ENCODE results near the gene JADE1. TPM values are rescaled to one million over a fixed set of nuclear protein-coding genes. Genes with fewer than 3 reads are reported as not detected.

Gene JADE1
- total and polyA plus RNA-seq, 2 of the 13 experiments (the other 11 are each of a cell fraction or from before 2014, with no cell fraction given) = 5.4 to 19.3 TPM

- TF ChIP-seq GRHL1 (CRISPR knock-in tag; conservative IDR thresholded peaks at IDR 0.05) = no peak
- no peak for TF ChIP-seq AKAP8 (CRISPR knock-in tag; IDR thresholded peaks at IDR 0.05)
- peak; percentile 27 for TF ChIP-seq ZNF883 (CRISPR knock-in tag; IDR thresholded peaks at IDR 0.05; ENCODE audit: not compliant biosample characterization)
- no peak for TF ChIP-seq NONO (IDR thresholded peaks at IDR 0.05)
- peak; percentile 83 for TF ChIP-seq NONO (CRISPR knock-in tag; conservative IDR thresholded peaks at IDR 0.05)
- TF ChIP-seq ZNF773 (CRISPR knock-in tag; IDR thresholded peaks at IDR 0.05; ENCODE audit: borderline replicate concordance) = no peak
- TF ChIP-seq PHF8 (CRISPR knock-in tag; IDR thresholded peaks at IDR 0.05) = peak; percentile 75
- TF ChIP-seq THYN1 (CRISPR knock-in tag; IDR thresholded peaks at IDR 0.05; ENCODE audit: borderline replicate concordance, low read depth) = no peak
- no peak for TF ChIP-seq SP2 (CRISPR knock-in tag; IDR thresholded peaks at IDR 0.05)
- no peak for TF ChIP-seq SMAD1 (CRISPR knock-in tag; IDR thresholded peaks at IDR 0.05; ENCODE audit: borderline replicate concordance, low read depth)
- no peak for TF ChIP-seq POLR2AphosphoS2 (IDR thresholded peaks at IDR 0.05; ENCODE audit: low read depth, low read length)
- TF ChIP-seq HOXA7 (CRISPR knock-in tag; IDR thresholded peaks at IDR 0.05) = no peak
- TF ChIP-seq ERF (CRISPR knock-in tag; IDR thresholded peaks at IDR 0.05) = peak; percentile 49
- TF ChIP-seq KLF15 (CRISPR knock-in tag; IDR thresholded peaks at IDR 0.05; ENCODE audit: borderline replicate concordance) = peak; percentile 26; the same call in 1 of the 2 replicates
- no peak for TF ChIP-seq ZNF441 (CRISPR knock-in tag; IDR thresholded peaks at IDR 0.05; ENCODE audit: borderline replicate concordance)
- no peak for TF ChIP-seq ZNF362 (CRISPR knock-in tag; IDR thresholded peaks at IDR 0.05; ENCODE audit: borderline replicate concordance)
- TF ChIP-seq GATAD2A (CRISPR knock-in tag; IDR thresholded peaks at IDR 0.05) = peak; percentile 72
- TF ChIP-seq ZNF552 (CRISPR knock-in tag; IDR thresholded peaks at IDR 0.05; ENCODE audit: borderline replicate concordance) = peak; percentile 30; the same call in 1 of the 2 replicates
- no peak for TF ChIP-seq RFX5 (IDR thresholded peaks at IDR 0.05; ENCODE audit: low read depth, low read length)
- TF ChIP-seq YEATS4 (CRISPR knock-in tag; IDR thresholded peaks at IDR 0.05; ENCODE audit: borderline replicate concordance) = peak; percentile 47
- TF ChIP-seq ATF1 (CRISPR knock-in tag; IDR thresholded peaks at IDR 0.05) = no peak
- peak; percentile 76 for TF ChIP-seq ARID5B (CRISPR knock-in tag; IDR thresholded peaks at IDR 0.05)
- TF ChIP-seq TOPORS (CRISPR knock-in tag; IDR thresholded peaks at IDR 0.05) = no peak
- TF ChIP-seq ZNF354B (CRISPR knock-in tag; IDR thresholded peaks at IDR 0.05) = no peak
- peak; percentile 76; the same call in 1 of the 2 replicates for TF ChIP-seq TSC22D2 (CRISPR knock-in tag; IDR thresholded peaks at IDR 0.05; ENCODE audit: borderline replicate concordance)
These were observed 1.5 kb downstream of the JADE1 start (continued) for GRCh38 chr4:128810871-128811570.
